HFF-Myc (cell line): ENCODE data around the gene RCE1.
A peak's percentile ranks its signal among the peaks of the same experiment; 100 is the strongest.

Experiments used
- DNase-seq: peaks from one replicate; pipeline ENCODE4 v3.0.0-alpha.2; 2011; ENCODE audit warnings: low read depth; ENCODE audit errors: extremely low read depth
- H3K4me3 ChIP-seq: replicated peaks from 2 replicates; pipeline ENCODE4 v1.5.1; 2011; ENCODE audit warnings: low read depth, mild to moderate bottlenecking, control low read depth, low read length
- TF ChIP-seq, protein P1 (sequence below): IDR thresholded peaks from 2 replicates; pipeline ENCODE4 v1.5.1; 2012; ENCODE audit warnings: mild to moderate bottlenecking, low read depth, low read length, control low read depth; ENCODE audit errors: missing control alignments

The RCE1 gene

DNA sequence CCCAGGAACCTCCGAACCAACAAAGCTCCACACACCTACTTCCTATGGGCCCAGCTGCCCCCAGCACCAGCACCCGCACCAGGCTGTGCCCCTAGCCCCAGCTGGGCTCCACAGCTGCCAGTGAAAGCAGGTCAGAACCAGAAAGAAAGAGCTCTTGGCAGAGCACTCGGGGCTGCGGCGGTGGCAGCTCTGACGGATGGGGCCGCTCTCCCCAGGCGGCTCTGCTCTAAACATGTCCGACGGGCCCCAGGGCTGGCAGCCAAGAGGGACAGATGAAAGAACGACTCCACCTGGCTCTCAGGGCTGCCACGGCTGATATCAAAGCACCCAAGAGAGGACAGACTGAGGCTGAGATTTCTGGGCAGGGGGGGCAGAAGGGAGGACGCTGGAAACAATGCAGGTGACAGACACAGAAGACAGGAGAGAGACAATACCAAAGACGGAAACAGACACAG is 39.3 kb downstream of the RCE1 start:
- TF ChIP-seq, protein P1, sequence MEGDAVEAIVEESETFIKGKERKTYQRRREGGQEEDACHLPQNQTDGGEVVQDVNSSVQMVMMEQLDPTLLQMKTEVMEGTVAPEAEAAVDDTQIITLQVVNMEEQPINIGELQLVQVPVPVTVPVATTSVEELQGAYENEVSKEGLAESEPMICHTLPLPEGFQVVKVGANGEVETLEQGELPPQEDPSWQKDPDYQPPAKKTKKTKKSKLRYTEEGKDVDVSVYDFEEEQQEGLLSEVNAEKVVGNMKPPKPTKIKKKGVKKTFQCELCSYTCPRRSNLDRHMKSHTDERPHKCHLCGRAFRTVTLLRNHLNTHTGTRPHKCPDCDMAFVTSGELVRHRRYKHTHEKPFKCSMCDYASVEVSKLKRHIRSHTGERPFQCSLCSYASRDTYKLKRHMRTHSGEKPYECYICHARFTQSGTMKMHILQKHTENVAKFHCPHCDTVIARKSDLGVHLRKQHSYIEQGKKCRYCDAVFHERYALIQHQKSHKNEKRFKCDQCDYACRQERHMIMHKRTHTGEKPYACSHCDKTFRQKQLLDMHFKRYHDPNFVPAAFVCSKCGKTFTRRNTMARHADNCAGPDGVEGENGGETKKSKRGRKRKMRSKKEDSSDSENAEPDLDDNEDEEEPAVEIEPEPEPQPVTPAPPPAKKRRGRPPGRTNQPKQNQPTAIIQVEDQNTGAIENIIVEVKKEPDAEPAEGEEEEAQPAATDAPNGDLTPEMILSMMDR = no peak
- H3K4me3 ChIP-seq = no peak overlapping the region
- DNase-seq = no peak

- DNase-seq = no peak
- H3K4me3 ChIP-seq = no peak overlapping the region
- TF ChIP-seq, protein P1 = peak; percentile 58
Measured at GRCh38 chr11:66883016-66883965, 40.0 kb downstream of the RCE1 start.

DNA sequence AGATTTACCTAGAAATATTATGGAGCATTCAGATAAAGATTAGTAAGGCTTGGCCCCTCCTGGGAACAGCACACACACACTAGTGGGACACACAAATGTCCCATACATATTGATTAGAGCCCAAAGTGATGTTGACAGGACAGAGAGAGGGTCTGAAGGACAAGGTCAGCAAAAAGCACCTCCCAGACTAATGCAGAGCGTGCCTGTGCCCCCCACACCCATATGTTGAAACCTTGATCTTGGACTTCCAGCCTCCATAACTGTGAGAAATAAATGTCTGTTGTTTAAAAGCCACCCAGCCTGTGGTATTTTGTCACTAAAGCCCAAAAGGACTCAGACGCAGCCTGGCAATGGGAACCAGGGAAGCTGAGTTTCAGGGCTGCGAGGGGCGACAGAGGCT is 41.2 kb downstream of the RCE1 start:
- no peak for DNase-seq
- TF ChIP-seq, protein P1 = no peak
- H3K4me3 ChIP-seq = no peak overlapping the region

- TF ChIP-seq, protein P1 = no peak
- no peak for DNase-seq
- H3K4me3 ChIP-seq = no peak overlapping the region
Measured at GRCh38 chr11:66885469-66885868, 42.2 kb downstream of the RCE1 start.

GRCh38 chr11:66885950-66886440 is 42.8 kb downstream of the RCE1 start:
- TF ChIP-seq, protein P1 = no peak
- H3K4me3 ChIP-seq = no peak overlapping the region
- no peak for DNase-seq

DNA sequence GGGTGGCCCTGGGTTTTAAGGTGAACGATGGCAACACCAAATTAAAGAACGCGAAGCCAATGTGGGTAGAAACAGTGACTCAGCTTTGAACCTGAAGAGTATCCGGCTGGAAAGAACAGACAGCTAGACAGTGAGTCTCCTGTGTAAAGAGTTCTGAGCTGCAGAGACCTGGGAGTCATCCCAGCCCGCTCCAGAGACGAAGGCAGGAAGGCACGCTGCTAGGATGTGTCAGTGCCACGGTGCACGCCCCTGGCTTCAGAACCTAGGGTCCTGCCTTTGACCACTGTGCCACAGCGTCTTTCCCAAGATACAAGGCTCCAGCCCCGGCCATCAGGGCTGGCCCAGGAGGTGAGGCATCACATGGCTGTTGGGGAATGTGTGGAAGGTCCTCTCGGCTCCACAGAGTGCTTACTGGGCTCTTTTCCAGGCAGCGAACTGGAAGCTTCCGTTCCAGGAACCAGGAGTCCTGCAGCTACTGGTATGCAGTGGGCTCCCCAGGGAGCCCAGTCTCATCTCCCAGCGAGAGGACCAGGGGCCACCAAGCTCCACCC is 43.5 kb downstream of the RCE1 start:
- no peak overlapping the region for H3K4me3 ChIP-seq
- DNase-seq = no peak
- TF ChIP-seq, protein P1 = no peak
